Measurements from ENCODE around the gene CASP14. TPM values are rescaled to one million over a fixed set of nuclear protein-coding genes. Genes with fewer than 3 reads are reported as not detected.
"Not testable (repeated sequence)": the region's sequence is repeated elsewhere in the genome, so short reads cannot be mapped to it uniquely, and the experiment has no call there.

CASP14 gene
- polyA plus RNA-seq, 6 donors from 2014 or later, result not detected

- peaks cover 0 to 2% (median 0%) of the 10 kb centered on the region in 7 donors for H3K9me3 Mint-ChIP-seq
- H3K27me3 Mint-ChIP-seq, result peaks cover 3 to 45% (median 32%) of the 10 kb centered on the region in 3 donors
- no peaks in the 10 kb centered on the region for H3K36me3 Mint-ChIP-seq
- ATAC-seq (ENCODE audit: low read depth in 2 of 2) (no peak), DNase-seq (no peak)
- H3K4me1 Mint-ChIP-seq, result no peaks in the 10 kb centered on the region
- no peak within 1 kb of the TSS for H3K27ac Mint-ChIP-seq
- H3K4me3 Mint-ChIP-seq, result peak within 1 kb of the TSS in 1 of 8 donors; percentile 18
These were observed 32.6 kb downstream of the CASP14 start, which contains the start of gene OR1I1 for GRCh38 chr19:15081911-15082310. TSS of gene OR1I1 (plus strand) at chr19:15082211. CDS start at chr19:15087066, 4,855 bp downstream.

GRCh38 chr19:15087182-15087581 lies 37.9 kb downstream of the CASP14 start:
- Mint-ChIP-seq H3K36me3 (no peaks in the 10 kb centered on the region), H3K27me3 (peaks cover 17 to 32% (median 32%) of the 10 kb centered on the region in 3 donors), H3K4me1 (peaks cover 0 to 2% (median 0%) of the 10 kb centered on the region in 3 donors), H3K27ac (no peak overlapping the region), H3K4me3 (no peak overlapping the region), H3K9me3 (peaks cover 0 to 2% (median 0%) of the 10 kb centered on the region in 7 donors)
- DNase-seq, result no peak
- no peak for ATAC-seq (ENCODE audit: low read depth in 2 of 2)

GRCh38 chr19:15091918-15092753 lies 42.9 kb downstream of the CASP14 start:
- no peak overlapping the region for H3K27ac Mint-ChIP-seq
- H3K4me1 Mint-ChIP-seq, result peaks cover 0 to 5% (median 0%) of the 10 kb centered on the region in 3 donors
- no peak overlapping the region for H3K4me3 Mint-ChIP-seq
- peaks cover 0 to 2% (median 0%) of the 10 kb centered on the region in 7 donors for H3K9me3 Mint-ChIP-seq
- H3K27me3 Mint-ChIP-seq, result peaks cover 11 to 30% (median 19%) of the 10 kb centered on the region in 3 donors
- H3K36me3 Mint-ChIP-seq, result no peaks in the 10 kb centered on the region
- ATAC-seq (ENCODE audit: low read depth in 2 of 2) (peak; percentile 46 to 67), DNase-seq (peak; percentile 57)

- H3K9me3 Mint-ChIP-seq, result peaks cover 0 to 2% (median 0%) of the 10 kb centered on the region in 7 donors
- no peak overlapping the region for H3K4me3 Mint-ChIP-seq
- no peaks in the 10 kb centered on the region for H3K36me3 Mint-ChIP-seq
- DNase-seq (no peak), ATAC-seq (ENCODE audit: low read depth in 2 of 2) (no peak)
- peaks cover 5 to 22% (median 12%) of the 10 kb centered on the region in 3 donors for H3K27me3 Mint-ChIP-seq
- no peak overlapping the region for H3K27ac Mint-ChIP-seq
- H3K4me1 Mint-ChIP-seq, result peaks cover 0 to 5% (median 0%) of the 10 kb centered on the region in 3 donors
These were observed 43.7 kb downstream of the CASP14 start for GRCh38 chr19:15093001-15093400.

- Mint-ChIP-seq H3K4me3 (no peak overlapping the region), H3K27me3 (peaks cover 0 to 25% (median 13%) of the 10 kb centered on the region in 3 donors), H3K4me1 (peaks cover 0 to 5% (median 0%) of the 10 kb centered on the region in 3 donors), H3K27ac (no peak overlapping the region), H3K9me3 (no peaks in the 10 kb centered on the region), H3K36me3 (no peaks in the 10 kb centered on the region)
- DNase-seq, result no peak
- ATAC-seq (ENCODE audit: low read depth in 2 of 2), result no peak
These were observed 46.9 kb downstream of the CASP14 start for GRCh38 chr19:15096223-15096622.

GRCh38 chr19:15097980-15098379 lies 48.7 kb downstream of the CASP14 start:
- not testable (repeated sequence) for H3K9me3 Mint-ChIP-seq

GRCh38 chr19:15098460-15098859 lies 49.2 kb downstream of the CASP14 start:
- ATAC-seq (ENCODE audit: low read depth in 2 of 2), result no peak
- Mint-ChIP-seq H3K36me3 (peaks cover 0 to 5% of the 10 kb centered on the region in 2 donors), H3K9me3 (peaks cover 2 to 14% (median 11%) of the 10 kb centered on the region in 7 donors), H3K4me3 (no peak overlapping the region), H3K27ac (no peak overlapping the region), H3K4me1 (no peaks in the 10 kb centered on the region), H3K27me3 (peaks cover 6 to 34% (median 23%) of the 10 kb centered on the region in 3 donors)
- no peak for DNase-seq

More at GRCh38 chr19:15097980-15098379, 48.7 kb downstream of the CASP14 start:
- H3K4me3 Mint-ChIP-seq; DNase-seq; ATAC-seq (ENCODE audit: low read depth in 2 of 2); H3K4me1 Mint-ChIP-seq; H3K36me3 Mint-ChIP-seq; H3K27ac Mint-ChIP-seq: not testable (repeated sequence)
- H3K27me3 Mint-ChIP-seq, result peaks cover 6 to 30% (median 20%) of the 10 kb centered on the region in 3 donors

GRCh38 chr19:15099017-15099582 lies 49.8 kb downstream of the CASP14 start:
- H3K27me3 Mint-ChIP-seq, result peaks cover 7 to 41% (median 28%) of the 10 kb centered on the region in 3 donors

GRCh38 chr19:15101479-15102082 lies 52.3 kb downstream of the CASP14 start:
- Mint-ChIP-seq H3K27ac (no peak overlapping the region), H3K9me3 (peaks cover 10 to 34% (median 26%) of the 10 kb centered on the region in 7 donors), H3K27me3 (peaks cover 21 to 57% (median 49%) of the 10 kb centered on the region in 3 donors), H3K4me1 (peaks cover 1 to 2% (median 2%) of the 10 kb centered on the region in 3 donors), H3K4me3 (no peak overlapping the region), H3K36me3 (peaks cover 7 to 32% of the 10 kb centered on the region in 2 donors)
- DNase-seq, result no peak
- ATAC-seq (ENCODE audit: low read depth in 2 of 2), result peak in 1 of 2 donors; percentile 28

More at GRCh38 chr19:15099017-15099582, 49.8 kb downstream of the CASP14 start:
- Mint-ChIP-seq H3K36me3 (peaks cover 2 to 11% of the 10 kb centered on the region in 2 donors), H3K27ac (no peak overlapping the region), H3K4me1 (no peaks in the 10 kb centered on the region), H3K9me3 (peaks cover 5 to 20% (median 15%) of the 10 kb centered on the region in 7 donors), H3K4me3 (peak overlapping the region in 1 of 8 donors; percentile 60)
- no peak for DNase-seq
- no peak for ATAC-seq (ENCODE audit: low read depth in 2 of 2)

- peaks cover 10 to 37% (median 26%) of the 10 kb centered on the region in 7 donors for H3K9me3 Mint-ChIP-seq
- peaks cover 28 to 66% (median 58%) of the 10 kb centered on the region in 3 donors for H3K27me3 Mint-ChIP-seq
- no peak overlapping the region for H3K4me3 Mint-ChIP-seq
- DNase-seq (no peak), ATAC-seq (ENCODE audit: low read depth in 2 of 2) (no peak)
- H3K4me1 Mint-ChIP-seq, result peaks cover 13 to 16% (median 14%) of the 10 kb centered on the region in 3 donors
- H3K36me3 Mint-ChIP-seq, result peaks cover 7 to 36% of the 10 kb centered on the region in 2 donors
- H3K27ac Mint-ChIP-seq, result no peak overlapping the region
These were observed 54.7 kb downstream of the CASP14 start for GRCh38 chr19:15104003-15104402.

GRCh38 chr19:15104411-15104810 lies 55.1 kb downstream of the CASP14 start:
- Mint-ChIP-seq H3K36me3 (peaks cover 7 to 36% of the 10 kb centered on the region in 2 donors), H3K4me3 (no peak overlapping the region), H3K27me3 (peaks cover 28 to 66% (median 62%) of the 10 kb centered on the region in 3 donors), H3K4me1 (peaks cover 13 to 16% (median 14%) of the 10 kb centered on the region in 3 donors), H3K9me3 (peaks cover 10 to 37% (median 26%) of the 10 kb centered on the region in 7 donors), H3K27ac (no peak overlapping the region)
- no peak for DNase-seq
- ATAC-seq (ENCODE audit: low read depth in 2 of 2), result no peak

- Mint-ChIP-seq H3K4me1 (peaks cover 13 to 16% (median 14%) of the 10 kb centered on the region in 3 donors), H3K9me3 (peaks cover 10 to 37% (median 26%) of the 10 kb centered on the region in 7 donors), H3K4me3 (no peak overlapping the region), H3K27me3 (peaks cover 28 to 67% (median 64%) of the 10 kb centered on the region in 3 donors), H3K27ac (no peak overlapping the region), H3K36me3 (peaks cover 7 to 36% of the 10 kb centered on the region in 2 donors)
- no peak for ATAC-seq (ENCODE audit: low read depth in 2 of 2)
- DNase-seq, result no peak
These were observed 55.8 kb downstream of the CASP14 start for GRCh38 chr19:15105044-15105443.
